Measurements from ENCODE around the gene KLF13.

The KLF13 gene

DNA sequence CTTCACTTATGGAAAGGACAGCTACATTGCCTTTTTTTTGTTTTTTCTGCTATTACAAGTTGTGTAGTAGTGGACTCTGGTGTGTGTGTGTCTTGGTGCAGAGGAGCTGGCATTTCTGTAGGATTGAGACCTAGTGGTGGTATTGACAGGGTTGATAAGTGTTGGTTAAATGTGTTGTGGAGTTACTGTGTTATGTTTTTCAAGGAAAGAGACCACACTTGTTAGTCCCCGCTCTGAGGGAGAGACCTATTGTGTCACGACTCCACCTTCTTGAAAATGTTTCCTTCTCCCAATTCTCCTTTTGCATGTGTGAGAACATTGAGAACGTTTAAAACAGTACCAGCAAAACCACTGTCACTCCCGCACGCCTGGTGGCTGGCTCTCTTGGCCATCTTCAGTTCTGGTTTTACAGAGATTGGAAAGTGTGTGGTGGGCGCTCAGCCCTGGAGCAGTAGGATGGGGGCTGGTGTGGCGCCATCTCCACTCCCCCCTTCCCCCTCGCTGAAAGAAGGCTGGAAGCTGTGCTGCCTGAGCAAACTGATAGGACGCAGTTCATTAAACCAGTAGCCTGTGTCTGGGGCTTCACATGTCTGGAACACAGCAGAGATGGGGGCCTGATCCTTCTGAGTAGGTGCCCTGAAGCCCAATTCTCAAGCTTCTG is 5.5 kb downstream of the KLF13 start:
- DNase-seq (ENCODE audit: low read depth in 3 of 3): no peak

GRCh38 chr15:31332681-31333071 is 6.0 kb downstream of the KLF13 start:
- DNase-seq (ENCODE audit: low read depth in 3 of 3): no peak

DNA sequence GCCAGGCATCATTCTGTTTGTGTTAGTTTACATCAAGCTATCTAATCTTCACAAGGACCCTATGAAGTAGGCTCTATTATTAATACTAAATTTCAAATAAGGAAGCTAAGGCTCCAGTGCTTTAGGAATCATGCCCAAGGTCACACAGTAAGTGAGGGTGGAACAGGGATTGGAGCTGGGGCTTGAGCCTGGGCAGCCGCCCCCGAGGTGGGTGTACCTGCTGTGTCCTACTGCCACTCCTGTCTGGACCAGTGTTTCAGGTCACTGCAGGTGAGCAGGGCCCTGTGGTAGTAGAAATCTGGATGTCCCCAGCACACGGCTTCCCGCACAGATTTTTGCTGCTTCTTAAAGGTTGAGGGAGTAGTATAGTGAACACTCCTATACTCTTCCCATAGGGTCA is 6.5 kb downstream of the KLF13 start:
- no peak for DNase-seq (ENCODE audit: low read depth in 3 of 3)

DNA sequence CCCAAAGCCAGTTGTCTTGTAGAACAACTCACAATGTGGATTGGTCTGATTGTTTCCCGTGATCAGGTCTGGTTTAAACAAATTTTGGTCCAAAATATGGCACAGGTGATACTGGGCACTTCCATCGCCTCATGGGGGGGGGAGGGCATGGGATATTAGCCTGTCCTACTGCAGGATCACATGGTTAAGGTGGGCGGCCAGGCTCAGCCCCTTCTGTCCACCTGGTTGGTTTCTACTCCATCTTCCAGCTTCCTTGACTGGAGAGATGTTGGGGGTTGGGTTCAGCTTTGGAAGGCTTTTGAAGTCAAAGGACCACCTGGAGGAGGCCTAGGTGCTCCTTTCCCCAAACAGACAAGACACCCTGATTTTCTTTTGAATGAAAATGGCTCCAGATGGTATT is 7.2 kb downstream of the KLF13 start:
- no peak for DNase-seq (ENCODE audit: low read depth in 3 of 3)

DNA sequence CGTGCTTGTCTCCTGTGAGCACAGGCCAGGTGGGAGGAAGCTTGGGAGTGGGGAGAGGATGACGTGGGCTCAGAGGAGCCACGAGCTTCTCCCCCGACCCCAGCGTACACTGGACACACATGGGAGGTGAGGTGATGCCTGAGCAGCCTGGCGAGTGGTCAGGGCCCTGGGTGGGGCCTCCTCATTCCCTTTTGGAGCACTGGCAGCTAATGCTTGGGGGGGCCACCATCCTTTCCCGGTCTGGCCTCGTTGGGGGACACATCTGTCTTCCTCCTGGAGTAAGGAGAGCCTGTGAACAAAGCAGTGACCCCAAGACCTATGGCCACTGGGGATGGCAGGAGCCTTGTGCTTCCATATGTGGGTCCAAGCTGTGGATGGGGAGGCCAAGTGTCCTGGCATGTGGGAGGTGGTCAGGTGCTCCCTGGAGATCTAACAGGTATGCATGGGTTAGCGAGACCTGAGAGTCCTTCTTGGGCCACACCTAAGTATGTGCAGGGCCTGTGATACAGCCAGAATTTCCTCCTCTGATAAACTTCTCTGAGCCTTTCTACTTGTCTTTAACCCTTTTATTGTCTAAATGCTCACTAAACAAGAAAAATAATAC is 9.5 kb downstream of the KLF13 start:
- no peak for DNase-seq (ENCODE audit: low read depth in 3 of 3)

- DNase-seq (ENCODE audit: low read depth in 3 of 3): no peak
Measured at GRCh38 chr15:31336593-31337295, 10.1 kb downstream of the KLF13 start.

DNA sequence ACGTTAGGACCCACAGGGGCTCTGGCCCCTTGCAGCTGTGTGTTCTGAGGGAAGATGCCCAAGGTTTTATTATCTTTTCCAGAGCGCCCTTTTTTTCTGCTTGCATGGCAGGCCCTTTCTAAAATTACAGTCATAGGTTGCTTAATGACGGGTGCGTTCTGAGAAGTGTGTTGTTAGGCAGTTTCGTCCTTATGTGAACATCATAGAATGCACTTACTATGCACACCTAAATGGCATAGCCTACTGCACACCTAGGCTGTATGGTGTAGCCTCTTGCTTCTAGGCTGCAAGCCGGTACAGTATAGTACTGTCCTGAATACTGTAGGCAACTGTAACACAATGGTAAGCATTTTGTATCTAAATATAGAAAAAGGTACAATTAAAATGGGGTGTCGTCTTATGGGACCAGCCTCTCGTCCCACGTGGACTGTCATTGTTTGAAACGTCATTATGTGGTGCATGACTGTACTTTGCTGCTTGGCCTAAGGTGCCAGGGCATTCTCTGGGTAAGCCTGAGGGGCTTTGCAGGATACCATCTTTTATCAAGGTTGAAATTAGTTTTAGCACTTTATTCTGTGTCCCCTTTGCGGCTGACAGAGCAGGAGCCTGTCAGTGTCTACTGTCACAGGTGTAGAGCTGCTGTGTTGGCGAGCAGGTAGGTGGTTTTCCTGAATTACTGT is 10.9 kb downstream of the KLF13 start:
- DNase-seq (ENCODE audit: low read depth in 3 of 3): no peak

DNA sequence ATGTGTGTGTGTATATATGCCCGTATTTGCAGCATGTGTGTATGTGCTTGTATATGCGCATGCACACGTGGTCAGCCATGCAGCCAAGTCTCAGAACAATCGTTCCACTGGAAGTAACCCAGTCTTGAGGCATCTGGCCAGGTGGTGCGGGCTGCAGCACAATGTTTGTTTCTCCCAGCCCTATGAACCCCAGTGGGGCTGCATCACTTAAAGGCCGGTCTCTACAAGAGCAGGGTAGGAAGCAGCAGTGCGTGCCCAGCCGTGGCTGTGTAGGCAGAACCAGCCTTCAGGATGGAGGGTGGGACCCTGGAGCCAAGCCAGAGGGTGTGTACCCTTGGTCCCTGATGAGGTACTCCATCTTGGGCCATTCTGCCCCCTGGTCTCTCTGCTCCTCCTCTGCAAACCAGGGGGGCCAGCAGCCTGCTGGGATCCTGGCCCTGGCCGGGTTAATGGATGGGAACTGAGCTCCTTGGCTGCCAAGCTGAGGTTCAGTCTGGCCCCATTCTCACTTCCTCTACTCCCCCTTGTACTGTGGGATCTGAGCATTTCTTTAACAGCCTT is 11.8 kb downstream of the KLF13 start:
- no peak for DNase-seq (ENCODE audit: low read depth in 3 of 3)

- no peak for DNase-seq (ENCODE audit: low read depth in 3 of 3)
Measured at GRCh38 chr15:31338879-31339557, 12.4 kb downstream of the KLF13 start.

DNA sequence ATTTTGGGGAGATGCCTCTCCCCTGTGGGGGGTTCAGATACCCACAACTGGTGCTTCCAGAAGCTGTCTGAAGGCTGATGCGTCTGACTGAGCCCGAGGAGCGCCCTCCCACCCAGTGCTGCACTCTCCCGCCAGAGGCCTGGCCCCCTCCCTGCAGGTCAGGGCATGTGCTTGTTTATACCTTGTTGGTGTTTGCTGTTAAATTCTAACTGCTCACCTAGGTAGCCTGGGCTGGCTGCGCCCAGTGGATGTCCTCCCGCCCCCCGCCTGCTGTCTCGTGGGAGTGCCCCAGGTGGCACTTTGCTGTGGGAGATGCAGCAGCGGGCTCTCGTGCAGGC is 12.9 kb downstream of the KLF13 start:
- no peak for DNase-seq (ENCODE audit: low read depth in 3 of 3)

DNA sequence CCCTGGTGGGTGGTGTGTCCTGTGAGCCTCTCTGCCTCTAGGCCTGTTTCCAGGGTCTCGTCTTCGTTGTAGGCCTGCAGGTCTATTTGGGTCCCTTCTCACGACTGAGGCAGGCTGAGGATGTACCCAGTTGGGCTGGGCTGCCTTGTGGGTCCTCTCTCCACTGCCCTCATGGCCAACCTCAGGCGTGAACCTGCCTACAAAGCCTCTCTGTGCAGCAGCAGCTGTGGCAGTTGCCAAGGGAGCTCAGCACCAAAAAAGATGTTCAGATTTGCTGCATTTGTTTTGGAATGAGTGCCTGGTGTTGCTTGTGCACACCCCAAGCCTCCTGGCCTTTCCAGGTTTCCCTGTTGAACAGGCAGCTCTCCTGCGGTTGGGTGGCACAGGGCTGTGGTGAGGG is 13.4 kb downstream of the KLF13 start:
- no peak for DNase-seq (ENCODE audit: low read depth in 3 of 3)

- DNase-seq (ENCODE audit: low read depth in 3 of 3): no peak
Measured at GRCh38 chr15:31340592-31340991, 14.0 kb downstream of the KLF13 start.

GRCh38 chr15:31341071-31341470 is 14.4 kb downstream of the KLF13 start:
- DNase-seq (ENCODE audit: low read depth in 3 of 3): no peak

DNA sequence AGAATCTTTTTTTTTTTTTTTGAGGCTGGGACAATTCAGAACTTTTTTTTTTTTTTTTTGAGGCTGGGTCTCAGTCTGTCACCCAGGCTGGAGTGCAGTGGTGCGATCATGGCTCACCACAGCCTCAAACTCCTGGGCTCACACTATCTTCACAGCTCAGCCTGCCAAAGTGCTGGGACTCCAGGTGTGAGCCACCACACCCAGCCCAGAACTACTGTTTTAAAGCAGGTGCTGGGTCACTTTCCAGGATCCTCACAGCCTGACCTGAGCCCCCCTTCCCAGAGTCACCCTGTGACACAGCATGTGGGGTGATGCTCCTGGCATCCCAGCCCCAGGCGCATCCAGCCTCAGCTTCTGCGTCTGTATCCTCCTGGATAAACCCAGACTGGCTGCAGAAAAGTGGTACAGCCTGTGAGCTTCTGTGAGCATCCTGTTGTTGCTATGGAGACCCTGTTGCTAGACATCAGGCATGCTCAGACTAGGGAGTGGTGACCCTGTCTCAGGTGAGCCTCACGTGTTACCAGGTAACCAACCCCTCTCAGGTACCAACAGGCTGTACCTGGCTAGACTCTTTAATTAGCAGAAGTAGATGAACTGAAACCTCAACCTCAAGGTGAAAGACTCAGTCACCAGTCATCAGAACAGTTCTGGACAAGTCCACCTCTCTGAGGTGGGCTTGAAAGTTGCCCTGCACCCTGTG is 15.0 kb downstream of the KLF13 start:
- DNase-seq (ENCODE audit: low read depth in 3 of 3): no peak

GRCh38 chr15:31342381-31342780 is 15.7 kb downstream of the KLF13 start:
- DNase-seq (ENCODE audit: low read depth in 3 of 3): no peak

DNA sequence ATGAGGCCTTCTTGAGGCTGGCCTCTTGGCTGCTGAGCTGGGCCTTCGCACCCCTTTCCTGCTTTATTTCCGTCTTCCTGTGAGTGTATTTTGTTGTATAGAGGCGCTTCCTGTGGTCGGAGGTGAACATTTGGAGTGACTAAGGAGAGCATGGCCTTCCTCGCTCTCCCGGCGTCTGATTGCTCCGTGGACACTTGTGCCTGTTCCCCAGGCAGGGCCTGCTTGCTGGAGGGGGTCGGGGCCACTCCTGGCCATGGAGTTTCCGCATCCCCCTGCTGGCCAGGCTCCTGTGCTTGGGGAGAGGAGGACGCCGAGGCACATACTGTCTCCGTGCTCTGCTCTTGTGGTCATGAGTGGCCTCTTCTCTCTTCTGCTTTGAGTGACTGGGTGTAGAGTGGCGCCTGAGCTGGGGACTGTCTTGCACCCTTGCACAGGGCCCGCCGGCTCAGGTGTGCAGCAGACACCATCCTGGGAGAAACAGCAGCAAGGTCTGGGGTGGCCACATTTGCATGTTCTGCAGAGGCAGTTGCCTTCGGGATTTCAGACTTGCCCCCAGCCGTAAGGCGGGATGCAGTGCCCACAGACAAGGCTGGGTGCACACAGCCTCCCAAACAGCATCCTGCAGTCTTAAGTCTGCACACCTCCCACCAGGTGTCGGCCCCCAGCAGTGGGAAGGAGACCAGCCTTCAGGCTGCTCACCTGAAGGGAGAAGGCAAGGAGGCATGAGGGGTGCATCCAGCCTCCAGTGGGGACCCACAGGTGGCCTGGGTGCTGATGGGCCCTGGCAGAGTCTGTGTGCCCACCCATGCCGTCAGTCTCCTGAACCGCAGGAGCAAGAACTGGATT is 16.4 kb downstream of the KLF13 start:
- DNase-seq (ENCODE audit: low read depth in 3 of 3): no peak

- DNase-seq (ENCODE audit: low read depth in 3 of 3): no peak
Measured at GRCh38 chr15:31343831-31344230, 17.2 kb downstream of the KLF13 start.

- DNase-seq (ENCODE audit: low read depth in 3 of 3): no peak
Measured at GRCh38 chr15:31344266-31344665, 17.6 kb downstream of the KLF13 start.

DNA sequence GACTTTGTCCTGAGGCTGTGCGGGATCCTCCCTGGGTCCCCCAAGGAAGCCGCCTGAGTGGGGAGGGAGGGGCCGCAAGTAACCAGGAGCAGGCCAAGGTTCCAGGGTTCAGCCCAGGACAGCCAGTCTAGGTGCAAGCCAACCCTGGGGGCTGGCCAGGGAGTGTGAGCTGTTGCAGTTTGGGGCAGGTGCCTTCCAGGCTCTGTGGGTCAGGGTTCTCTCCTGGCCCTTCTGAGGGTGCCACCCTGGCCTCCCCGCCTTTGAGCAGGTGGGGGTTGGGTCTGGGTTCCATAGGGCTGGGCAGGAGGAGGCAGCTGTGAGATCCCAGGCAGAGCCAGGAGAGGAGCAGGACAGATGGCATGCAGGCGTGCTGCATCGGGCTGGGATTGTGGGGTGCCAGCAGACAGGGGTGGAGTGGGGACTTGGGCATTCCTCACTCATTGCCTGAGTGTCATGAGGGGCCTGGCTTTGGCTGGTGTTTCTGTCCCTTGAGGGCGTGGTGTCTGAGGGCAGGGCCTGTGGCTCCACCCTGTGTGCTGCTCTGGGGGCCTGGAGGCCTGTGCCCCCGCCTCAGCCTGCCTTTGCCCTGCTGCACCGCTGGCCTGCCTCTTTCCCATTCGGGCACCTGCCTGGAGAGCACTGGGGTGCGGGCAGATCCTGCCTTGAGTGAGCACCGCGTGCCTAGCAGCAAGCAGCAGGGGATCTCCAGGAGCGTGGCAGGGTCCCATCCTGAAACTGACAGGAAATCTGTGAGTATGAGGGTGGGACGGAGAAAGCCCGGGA is 18.4 kb downstream of the KLF13 start:
- no peak for DNase-seq (ENCODE audit: low read depth in 3 of 3)

All from stimulated activated CD4-positive, alpha-beta T cell treated with anti-CD3 and anti-CD28 coated beads, TNF-alpha, amount 100 ng/mL, for 48 hours (primary cell).